HEK293 (cell line): ENCODE measurements around the gene MYCN.

ENCODE experiments used
- CTCF ChIA-PET: fragments of 350-600 bp; formaldehyde crosslinking; extraction: SDS; loops from one replicate; lab custom pipeline; 2021; ENCODE audit warnings: antibody characterized with exemption; lab: Yijun Ruan, JAX
- POLR2A ChIA-PET: fragments of 300-600 bp; formaldehyde crosslinking; extraction: SDS; loops from one replicate; lab custom pipeline; 2020; ENCODE audit warnings: antibody characterized with exemption, inconsistent platforms; lab: Yijun Ruan, JAX
- H3K27ac ChIP-seq: fragments of 200-500 bp; sonication (Bioruptor generic); 2 replicates; pipeline ENCODE4 v1.5.1; 2014; ENCODE audit warnings: low read depth, low read length, control low read depth, inconsistent platforms; ENCODE audit errors: extremely low read depth
- H3K36me3 ChIP-seq, 2 experiments: fragments of 200-500 bp in 1 of 2; sonication (Bioruptor generic) in 1 of 2; 1 replicate in 1 of 2; 2 replicates in 1 of 2; pipeline ENCODE4 v1.5.1; 2014 to 2017; ENCODE audit warnings: inconsistent platforms in 2 of 2, low read length in 2 of 2; ENCODE audit not compliant: control insufficient read depth in 2 of 2, insufficient read depth in 1 of 2
- H3K4me1 ChIP-seq: fragments of 200-500 bp; sonication (Bioruptor generic); 2 replicates; pipeline ENCODE4 v1.5.1; 2014; ENCODE audit warnings: mild to moderate bottlenecking, low read length, inconsistent platforms; ENCODE audit not compliant: control insufficient read depth, insufficient read depth
- H3K4me3 ChIP-seq: 2 replicates; pipeline ENCODE4 v1.5.1; 2011; ENCODE audit warnings: low read depth, mild to moderate bottlenecking, control low read depth, low read length, moderate library complexity
- H3K9me3 ChIP-seq: fragments of 200-500 bp; sonication (Bioruptor generic); 2 replicates; pipeline ENCODE4 v1.5.1; 2014; ENCODE audit warnings: low read depth, low read length, inconsistent platforms; ENCODE audit not compliant: control insufficient read depth, insufficient read depth
- EGR2 ChIP-seq: fragments of 450-650 bp; formaldehyde crosslinking; IDR thresholded peaks from 2 replicates; pipeline ENCODE4 v1.5.1; 2016; ENCODE audit warnings: low read depth, missing biosample characterization, missing genetic modification characterization
- KLF9 ChIP-seq: fragments of 450-650 bp; formaldehyde crosslinking; IDR thresholded peaks from 2 replicates; pipeline ENCODE4 v1.5.1; 2016; ENCODE audit warnings: missing biosample characterization, missing genetic modification characterization, low read depth
- MZF1 ChIP-seq: fragments of 450-650 bp; formaldehyde crosslinking; IDR thresholded peaks from 2 replicates; pipeline ENCODE4 v1.5.1; 2017; ENCODE audit warnings: missing biosample characterization, missing genetic modification characterization, borderline replicate concordance
- PBX3 ChIP-seq: sonication (generic); formaldehyde crosslinking; IDR thresholded peaks from 2 replicates; pipeline ENCODE4 v1.8.1; 2022; ENCODE audit warnings: mild to moderate bottlenecking, moderate library complexity, missing genetic modification reagents
- SALL2 ChIP-seq: fragments of 450-650 bp; formaldehyde crosslinking; IDR thresholded peaks from 2 replicates; pipeline ENCODE4 v1.5.0; 2017; ENCODE audit warnings: missing biosample characterization, mild to moderate bottlenecking, missing genetic modification characterization, borderline replicate concordance
- ZBTB8A ChIP-seq: fragments of 450-650 bp; formaldehyde crosslinking; IDR thresholded peaks from 2 replicates; pipeline ENCODE4 v1.5.1; 2016; ENCODE audit warnings: missing biosample characterization, missing genetic modification characterization
- ZFP37 ChIP-seq: fragments of 450-650 bp; formaldehyde crosslinking; IDR thresholded peaks from 2 replicates; pipeline ENCODE4 v1.5.1; 2016; ENCODE audit warnings: missing biosample characterization, missing genetic modification characterization
- ZFP41 ChIP-seq: fragments of 450-650 bp; formaldehyde crosslinking; IDR thresholded peaks from 2 replicates; pipeline ENCODE4 v1.5.1; 2016; ENCODE audit warnings: missing biosample characterization, missing genetic modification characterization, borderline replicate concordance
- ZNF10 ChIP-seq: fragments of 450-650 bp; formaldehyde crosslinking; IDR thresholded peaks from 2 replicates; pipeline ENCODE4 v1.5.1; 2017; ENCODE audit warnings: missing biosample characterization, missing genetic modification characterization
- ZNF132 ChIP-seq: fragments of 450-650 bp; formaldehyde crosslinking; IDR thresholded peaks from 2 replicates; pipeline ENCODE4 v1.5.1; 2017; ENCODE audit warnings: missing biosample characterization, missing genetic modification characterization, borderline replicate concordance
- ZNF133 ChIP-seq: fragments of 450-650 bp; formaldehyde crosslinking; IDR thresholded peaks from 2 replicates; pipeline ENCODE4 v1.5.1; 2016; ENCODE audit warnings: missing biosample characterization, missing genetic modification characterization
- ZNF138 ChIP-seq: fragments of 450-650 bp; formaldehyde crosslinking; IDR thresholded peaks from 2 replicates; pipeline ENCODE4 v1.5.1; 2016; ENCODE audit warnings: missing biosample characterization, missing genetic modification characterization, borderline replicate concordance
- ZNF155 ChIP-seq: fragments of 450-650 bp; formaldehyde crosslinking; IDR thresholded peaks from 2 replicates; pipeline ENCODE4 v1.5.1; 2016; ENCODE audit warnings: missing biosample characterization, missing genetic modification characterization
- ZNF175 ChIP-seq: fragments of 450-650 bp; formaldehyde crosslinking; IDR thresholded peaks from 2 replicates; pipeline ENCODE4 v1.5.1; 2016; ENCODE audit warnings: missing biosample characterization, missing genetic modification characterization
- ZNF596 ChIP-seq: fragments of 450-650 bp; IDR thresholded peaks from 2 replicates; pipeline ENCODE4 v1.5.0; 2018; ENCODE audit warnings: missing biosample characterization, mild to moderate bottlenecking, missing genetic modification characterization, moderate library complexity
- ZNF623 ChIP-seq: fragments of 450-650 bp; formaldehyde crosslinking; IDR thresholded peaks from 2 replicates; pipeline ENCODE4 v1.5.1; 2016; ENCODE audit warnings: missing biosample characterization, missing genetic modification characterization
- ZNF791 ChIP-seq: fragments of 450-650 bp; formaldehyde crosslinking; IDR thresholded peaks from 2 replicates; pipeline ENCODE4 v1.5.1; 2016; ENCODE audit warnings: missing biosample characterization, missing genetic modification characterization
- ZNF837 ChIP-seq: fragments of 450-650 bp; formaldehyde crosslinking; IDR thresholded peaks from 2 replicates; pipeline ENCODE4 v1.5.1; 2016; ENCODE audit warnings: missing biosample characterization, missing genetic modification characterization
- TF ChIP-seq, protein P1 (sequence below): fragments of 450-650 bp; formaldehyde crosslinking; IDR thresholded peaks from 2 replicates; pipeline ENCODE4 v1.5.1; 2016; ENCODE audit warnings: missing biosample characterization, missing genetic modification characterization
- TF ChIP-seq, protein P2 (sequence below): fragments of 450-650 bp; formaldehyde crosslinking; IDR thresholded peaks from 2 replicates; pipeline ENCODE4 v1.5.1; 2016; ENCODE audit warnings: missing biosample characterization, missing genetic modification characterization
- TF ChIP-seq, protein P3 (sequence below): fragments of 450-650 bp; formaldehyde crosslinking; IDR thresholded peaks from 2 replicates; pipeline ENCODE4 v1.5.1; 2017; ENCODE audit warnings: missing biosample characterization, missing genetic modification characterization

MYCN gene

DNA sequence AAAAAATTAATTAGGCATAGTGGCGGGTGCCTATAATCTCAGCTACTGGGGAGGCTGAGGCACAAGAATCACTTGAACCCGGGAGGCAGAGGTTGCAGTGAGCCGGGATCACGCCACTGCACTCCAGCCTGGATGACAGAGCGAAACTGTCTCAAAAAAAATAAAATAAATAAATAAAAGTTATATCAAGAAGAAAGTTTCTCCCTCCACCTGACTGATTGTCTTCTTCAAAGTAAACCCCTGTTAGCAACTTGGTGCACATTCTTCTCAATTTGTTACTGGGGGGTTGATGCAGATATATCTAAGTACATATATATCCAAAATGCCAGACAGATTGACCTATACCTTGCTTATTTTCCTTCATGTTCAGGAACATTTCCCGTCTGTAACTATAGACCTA, 5.2 kb upstream of the MYCN start:
- Histone ChIP-seq H3K36me3 (no peaks in the 10 kb centered on the region), H3K9me3 (no peaks in the 10 kb centered on the region), H3K27ac (no peak overlapping the region), H3K4me3 (no peak overlapping the region), H3K4me1 (no peaks in the 10 kb centered on the region; the same call in 1 of the 2 replicates)
- CTCF ChIA-PET = no interaction called here
- POLR2A ChIA-PET = no interaction called here
- TF ChIP-seq ZFP37 (tag by site-specific recombination) (no peak), ZNF132 (no peak), ZNF837 (tag by site-specific recombination) (no peak), ZNF623 (tag by site-specific recombination) (no peak), ZNF138 (tag by site-specific recombination) (no peak), SALL2 (no peak), ZNF175 (tag by site-specific recombination) (no peak), ZNF155 (no peak), MZF1 (tag by site-specific recombination) (no peak), ZNF791 (tag by site-specific recombination) (no peak), ZBTB8A (tag by site-specific recombination) (no peak), ZFP41 (tag by site-specific recombination) (no peak), EGR2 (tag by site-specific recombination) (no peak), ZNF596 (no peak), ZNF133 (tag by site-specific recombination) (no peak), ZNF10 (tag by site-specific recombination) (no peak)
- TF ChIP-seq, protein P1, sequence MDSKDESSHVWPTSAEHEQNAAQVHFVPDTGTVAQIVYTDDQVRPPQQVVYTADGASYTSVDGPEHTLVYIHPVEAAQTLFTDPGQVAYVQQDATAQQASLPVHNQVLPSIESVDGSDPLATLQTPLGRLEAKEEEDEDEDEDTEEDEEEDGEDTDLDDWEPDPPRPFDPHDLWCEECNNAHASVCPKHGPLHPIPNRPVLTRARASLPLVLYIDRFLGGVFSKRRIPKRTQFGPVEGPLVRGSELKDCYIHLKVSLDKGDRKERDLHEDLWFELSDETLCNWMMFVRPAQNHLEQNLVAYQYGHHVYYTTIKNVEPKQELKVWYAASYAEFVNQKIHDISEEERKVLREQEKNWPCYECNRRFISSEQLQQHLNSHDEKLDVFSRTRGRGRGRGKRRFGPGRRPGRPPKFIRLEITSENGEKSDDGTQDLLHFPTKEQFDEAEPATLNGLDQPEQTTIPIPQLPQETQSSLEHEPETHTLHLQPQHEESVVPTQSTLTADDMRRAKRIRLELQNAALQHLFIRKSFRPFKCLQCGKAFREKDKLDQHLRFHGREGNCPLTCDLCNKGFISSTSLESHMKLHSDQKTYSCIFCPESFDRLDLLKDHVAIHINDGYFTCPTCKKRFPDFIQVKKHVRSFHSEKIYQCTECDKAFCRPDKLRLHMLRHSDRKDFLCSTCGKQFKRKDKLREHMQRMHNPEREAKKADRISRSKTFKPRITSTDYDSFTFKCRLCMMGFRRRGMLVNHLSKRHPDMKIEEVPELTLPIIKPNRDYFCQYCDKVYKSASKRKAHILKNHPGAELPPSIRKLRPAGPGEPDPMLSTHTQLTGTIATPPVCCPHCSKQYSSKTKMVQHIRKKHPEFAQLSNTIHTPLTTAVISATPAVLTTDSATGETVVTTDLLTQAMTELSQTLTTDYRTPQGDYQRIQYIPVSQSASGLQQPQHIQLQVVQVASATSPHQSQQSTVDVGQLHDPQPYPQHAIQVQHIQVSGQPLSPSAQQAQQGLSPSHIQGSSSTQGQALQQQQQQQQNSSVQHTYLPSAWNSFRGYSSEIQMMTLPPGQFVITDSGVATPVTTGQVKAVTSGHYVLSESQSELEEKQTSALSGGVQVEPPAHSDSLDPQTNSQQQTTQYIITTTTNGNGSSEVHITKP (tag by site-specific recombination) = no peak
- TF ChIP-seq, protein P2, sequence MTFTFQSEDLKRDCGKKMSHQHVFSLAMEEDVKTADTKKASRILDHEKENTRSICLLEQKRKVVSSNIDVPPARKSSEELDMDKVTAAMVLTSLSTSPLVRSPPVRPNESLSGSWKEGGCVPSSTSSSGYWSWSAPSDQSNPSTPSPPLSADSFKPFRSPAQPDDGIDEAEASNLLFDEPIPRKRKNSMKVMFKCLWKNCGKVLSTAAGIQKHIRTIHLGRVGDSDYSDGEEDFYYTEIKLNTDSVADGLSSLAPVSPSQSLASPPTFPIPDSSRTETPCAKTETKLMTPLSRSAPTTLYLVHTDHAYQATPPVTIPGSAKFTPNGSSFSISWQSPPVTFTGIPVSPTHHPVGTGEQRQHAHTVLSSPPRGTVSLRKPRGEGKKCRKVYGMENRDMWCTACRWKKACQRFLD (tag by site-specific recombination) = no peak

- Histone ChIP-seq H3K9me3 (no peaks in the 10 kb centered on the region), H3K4me3 (no peak overlapping the region), H3K36me3 (no peaks in the 10 kb centered on the region), H3K4me1 (no peaks in the 10 kb centered on the region; the same call in 1 of the 2 replicates), H3K27ac (no peak overlapping the region)
- ChIA-PET POLR2A (no interaction called here), CTCF (no interaction called here)
- TF ChIP-seq, protein P3, sequence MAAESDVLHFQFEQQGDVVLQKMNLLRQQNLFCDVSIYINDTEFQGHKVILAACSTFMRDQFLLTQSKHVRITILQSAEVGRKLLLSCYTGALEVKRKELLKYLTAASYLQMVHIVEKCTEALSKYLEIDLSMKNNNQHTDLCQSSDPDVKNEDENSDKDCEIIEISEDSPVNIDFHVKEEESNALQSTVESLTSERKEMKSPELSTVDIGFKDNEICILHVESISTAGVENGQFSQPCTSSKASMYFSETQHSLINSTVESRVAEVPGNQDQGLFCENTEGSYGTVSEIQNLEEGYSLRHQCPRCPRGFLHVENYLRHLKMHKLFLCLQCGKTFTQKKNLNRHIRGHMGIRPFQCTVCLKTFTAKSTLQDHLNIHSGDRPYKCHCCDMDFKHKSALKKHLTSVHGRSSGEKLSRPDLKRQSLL = no peak
- TF ChIP-seq KLF9 = no peak
- no peak for TF ChIP-seq PBX3 (CRISPR knock-in tag)
- TF ChIP-seq, all 188 proteins: peak for 0
These were observed 4.7 kb upstream of the MYCN start for GRCh38 chr2:15935675-15936074.
